Measurements from ENCODE around the gene GLYR1.
A peak's percentile ranks its signal among the peaks of the same experiment; 100 is the strongest.

GLYR1 gene

GRCh38 chr16:4802659-4803287, 44.3 kb downstream of the GLYR1 start (continued):
- peak; percentile 71; the same call in 1 of the 2 replicates for TF ChIP-seq ZNF600 (tag by site-specific recombination; IDR thresholded peaks at IDR 0.05)
- TF ChIP-seq ZNF660 (tag by site-specific recombination; IDR thresholded peaks at IDR 0.05) = peak; percentile 72; the same call in 1 of the 2 replicates
- TF ChIP-seq ZNF335 (tag by site-specific recombination; conservative IDR thresholded peaks at IDR 0.05) = peak; percentile 58; the same call in 1 of the 2 replicates
- TF ChIP-seq ZSCAN30 (tag by site-specific recombination; IDR thresholded peaks at IDR 0.05) = peak; percentile 85
- peak; percentile 53; the same call in 1 of the 2 replicates for TF ChIP-seq GLIS2 (tag by site-specific recombination; IDR thresholded peaks at IDR 0.05)
- peak; percentile 99 for TF ChIP-seq ZBTB20 (tag by site-specific recombination; IDR thresholded peaks at IDR 0.05)
- peak; percentile 92 for TF ChIP-seq ZNF2 (tag by site-specific recombination; IDR thresholded peaks at IDR 0.05)
- TF ChIP-seq KLF10 (tag by site-specific recombination; IDR thresholded peaks at IDR 0.05) = no peak; the same call in 1 of the 2 replicates
- no peak for TF ChIP-seq KLF9 (tag by site-specific recombination; IDR thresholded peaks at IDR 0.05; ENCODE audit: low read depth)

DNA sequence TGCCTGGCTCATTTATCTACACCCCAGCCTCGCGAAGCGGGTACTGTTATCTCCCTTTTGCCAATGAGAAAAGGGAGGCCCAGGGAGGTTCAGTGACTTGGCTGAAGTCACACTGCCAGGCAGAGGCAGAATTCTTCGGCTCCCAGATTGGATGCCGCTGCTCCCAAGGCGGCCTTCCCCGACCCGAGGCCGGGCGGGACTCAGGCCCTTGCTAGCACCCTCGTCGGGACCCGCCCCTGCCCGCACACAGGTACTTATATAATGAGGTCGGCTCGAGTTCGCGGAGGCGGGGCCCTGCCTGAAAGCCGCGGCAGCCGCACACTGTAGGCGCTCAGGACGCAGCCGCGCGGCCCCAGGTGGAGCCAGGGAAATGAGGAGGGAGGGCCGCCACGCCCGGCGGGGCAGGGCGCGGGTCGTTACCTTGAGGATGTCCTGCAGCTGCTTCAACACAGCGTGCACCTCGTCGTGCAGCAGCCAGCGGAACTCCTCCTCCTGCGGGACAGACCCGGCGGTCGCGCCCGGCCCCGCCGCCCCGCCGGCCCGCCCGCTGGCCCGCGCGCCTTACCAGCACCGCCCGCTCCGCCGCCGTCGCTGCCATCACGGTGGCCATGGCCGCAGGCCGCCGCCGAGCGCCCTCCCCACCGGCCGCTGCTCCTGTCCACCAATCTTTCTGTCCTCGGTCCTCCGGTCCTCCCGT, 45.0 kb downstream of the GLYR1 start, which contains the start of gene ROGDI:
TSS of gene ROGDI (minus strand) at position 672 of the 697 bp plus-strand sequence. CDS start at position 610, 62 bp downstream.
- ChIA-PET CTCF (no interaction called here), POLR2A (interaction anchor here (0.6 to 3.2 kb wide), 12 partner anchors 9 to 254 kb away, joined by 3 to 19 read pairs (median 4); partner anchors contain the start of genes ANKS3, DNAAF8, GLYR1 and NUDT16L1)
- H3K27ac ChIP-seq (ENCODE audit: extremely low read depth, low read depth, low read length) = peak within 1 kb of the TSS; percentile 69
- H3K9me3 ChIP-seq (ENCODE audit: control insufficient read depth, insufficient read depth, low read depth, low read length) = no peaks in the 10 kb centered on the region
- H3K36me3 ChIP-seq (ENCODE audit: control insufficient read depth in 2 of 2, insufficient read depth in 1 of 2, low read length in 2 of 2) = peaks cover 5 to 52% of the 10 kb centered on the region in 2 experiments; a peak in 2 of 3 replicates
- peaks cover 3% of the 10 kb centered on the region; the same call in 1 of the 2 replicates for H3K4me1 ChIP-seq (ENCODE audit: control insufficient read depth, insufficient read depth, low read length)
- H3K4me3 ChIP-seq (ENCODE audit: low read depth, low read length) = peak within 1 kb of the TSS; percentile 80
- TF ChIP-seq KLF17 (tag by site-specific recombination; IDR thresholded peaks at IDR 0.05) = peak; percentile 44; the same call in 1 of the 2 replicates
- TF ChIP-seq REPIN1 (tag by site-specific recombination; IDR thresholded peaks at IDR 0.05; ENCODE audit: low read depth) = 0 out of 2 replicates have a peak, but pooled peaks have one; percentile 62
- TF ChIP-seq KLF7 (tag by site-specific recombination; IDR thresholded peaks at IDR 0.05; ENCODE audit: borderline replicate concordance) = 0 out of 2 replicates have a peak, but pooled peaks have one; percentile 26
- TF ChIP-seq, protein P1, sequence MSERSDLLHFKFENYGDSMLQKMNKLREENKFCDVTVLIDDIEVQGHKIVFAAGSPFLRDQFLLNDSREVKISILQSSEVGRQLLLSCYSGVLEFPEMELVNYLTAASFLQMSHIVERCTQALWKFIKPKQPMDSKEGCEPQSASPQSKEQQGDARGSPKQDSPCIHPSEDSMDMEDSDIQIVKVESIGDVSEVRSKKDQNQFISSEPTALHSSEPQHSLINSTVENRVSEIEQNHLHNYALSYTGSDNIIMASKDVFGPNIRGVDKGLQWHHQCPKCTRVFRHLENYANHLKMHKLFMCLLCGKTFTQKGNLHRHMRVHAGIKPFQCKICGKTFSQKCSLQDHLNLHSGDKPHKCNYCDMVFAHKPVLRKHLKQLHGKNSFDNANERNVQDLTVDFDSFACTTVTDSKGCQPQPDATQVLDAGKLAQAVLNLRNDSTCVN (tag by site-specific recombination; optimal IDR thresholded peaks at IDR 0.05) = peak; percentile 59
- TF ChIP-seq ZNF768 (tag by site-specific recombination; IDR thresholded peaks at IDR 0.05) = peak; percentile 65; the same call in 1 of the 2 replicates
- TF ChIP-seq ZEB2 (tag by site-specific recombination; IDR thresholded peaks at IDR 0.05) = peak; percentile 70
- TF ChIP-seq SCRT2 (tag by site-specific recombination; IDR thresholded peaks at IDR 0.05) = peak; percentile 24; the same call in 1 of the 2 replicates
- peak; percentile 49; the same call in 1 of the 2 replicates for TF ChIP-seq KLF9 (tag by site-specific recombination; IDR thresholded peaks at IDR 0.05; ENCODE audit: low read depth)
- no peak for TF ChIP-seq ZNF621 (tag by site-specific recombination; IDR thresholded peaks at IDR 0.05)
- no peak for TF ChIP-seq ZNF362 (tag by site-specific recombination; IDR thresholded peaks at IDR 0.05)
- TF ChIP-seq ZNF426 (tag by site-specific recombination; IDR thresholded peaks at IDR 0.05) = no peak
- peak; percentile 63 for TF ChIP-seq SP2 (tag by site-specific recombination; IDR thresholded peaks at IDR 0.05)
- 0 out of 2 replicates have a peak, but pooled peaks have one; percentile 18 for TF ChIP-seq ZNF701 (tag by site-specific recombination; IDR thresholded peaks at IDR 0.05)
- TF ChIP-seq SP3 (tag by site-specific recombination; IDR thresholded peaks at IDR 0.05) = 0 out of 2 replicates have a peak, but pooled peaks have one; percentile 69
- 0 out of 2 replicates have a peak, but pooled peaks have one; percentile 1 for TF ChIP-seq ZNF660 (tag by site-specific recombination; IDR thresholded peaks at IDR 0.05)
- TF ChIP-seq, protein P2, sequence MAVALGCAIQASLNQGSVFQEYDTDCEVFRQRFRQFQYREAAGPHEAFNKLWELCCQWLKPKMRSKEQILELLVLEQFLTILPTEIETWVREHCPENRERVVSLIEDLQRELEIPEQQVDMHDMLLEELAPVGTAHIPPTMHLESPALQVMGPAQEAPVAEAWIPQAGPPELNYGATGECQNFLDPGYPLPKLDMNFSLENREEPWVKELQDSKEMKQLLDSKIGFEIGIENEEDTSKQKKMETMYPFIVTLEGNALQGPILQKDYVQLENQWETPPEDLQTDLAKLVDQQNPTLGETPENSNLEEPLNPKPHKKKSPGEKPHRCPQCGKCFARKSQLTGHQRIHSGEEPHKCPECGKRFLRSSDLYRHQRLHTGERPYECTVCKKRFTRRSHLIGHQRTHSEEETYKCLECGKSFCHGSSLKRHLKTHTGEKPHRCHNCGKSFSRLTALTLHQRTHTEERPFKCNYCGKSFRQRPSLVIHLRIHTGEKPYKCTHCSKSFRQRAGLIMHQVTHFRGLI (tag by site-specific recombination; IDR thresholded peaks at IDR 0.05) = no peak
- TF ChIP-seq ZNF394 (tag by site-specific recombination; IDR thresholded peaks at IDR 0.05; ENCODE audit: borderline replicate concordance) = peak; percentile 51
- TF ChIP-seq ZXDB (tag by site-specific recombination; IDR thresholded peaks at IDR 0.05) = 0 out of 2 replicates have a peak, but pooled peaks have one; percentile 34
- no peak for TF ChIP-seq ZNF19 (tag by site-specific recombination; IDR thresholded peaks at IDR 0.05; ENCODE audit: low read depth)
- TF ChIP-seq ZNF501 (tag by site-specific recombination; IDR thresholded peaks at IDR 0.05) = 0 out of 2 replicates have a peak, but pooled peaks have one; percentile 45
- TF ChIP-seq ZNF335 (tag by site-specific recombination; conservative IDR thresholded peaks at IDR 0.05) = peak; percentile 87
- peak; percentile 87 for TF ChIP-seq KLF1 (tag by site-specific recombination; IDR thresholded peaks at IDR 0.05)
